ENCODE measurements around the gene TMEM52.

Gene TMEM52

GRCh38 chr1:1908506-1908791, 10.6 kb downstream of the TMEM52 start:
- TF ChIP-seq EZH2phosphoT487 (IDR thresholded peaks at IDR 0.05; ENCODE audit: low read length) (no peak), CTCF (IDR thresholded peaks at IDR 0.05; ENCODE audit: low read length) (no peak), EZH2 (optimal IDR thresholded peaks at IDR 0.05; ENCODE audit: low read depth, low read length) (no peak)
- Histone ChIP-seq H3K9ac (ENCODE audit: low read length) (peak overlapping the region; percentile 79), H3K4me3 (ENCODE audit: low read length) (peak overlapping the region; percentile 66), H3K27ac (ENCODE audit: low read length) (peak overlapping the region; percentile 79), H3K36me3 (replicated peaks; ENCODE audit: insufficient read depth, low read length) (no peaks in the 10 kb centered on the region), H3K27me3 (replicated peaks; ENCODE audit: insufficient read depth, low read length) (no peaks in the 10 kb centered on the region), H3K9me2 (replicated peaks; ENCODE audit: insufficient read depth, low read length) (no peaks in the 10 kb centered on the region), H3K4me1 (ENCODE audit: low read length) (peaks cover 40% of the 10 kb centered on the region), H3K9me3 (replicated peaks; ENCODE audit: insufficient read depth, low read length) (no peaks in the 10 kb centered on the region), H3K4me2 (ENCODE audit: low read depth, low read length) (peak overlapping the region; percentile 99), H3F3A (ENCODE audit: insufficient read depth, low read length) (peaks cover 26% of the 10 kb centered on the region), H4K20me1 (ENCODE audit: insufficient read depth, low read length) (no peaks in the 10 kb centered on the region), H3K79me2 (ENCODE audit: low read length) (peaks cover 7% of the 10 kb centered on the region), H2AFZ (ENCODE audit: low read length) (peak overlapping the region; percentile 46; the same call in 1 of the 2 replicates)
- DNase-seq, result no peak

- TF ChIP-seq EZH2phosphoT487 (IDR thresholded peaks at IDR 0.05; ENCODE audit: low read length) (no peak), EZH2 (optimal IDR thresholded peaks at IDR 0.05; ENCODE audit: low read depth, low read length) (no peak), CTCF (IDR thresholded peaks at IDR 0.05; ENCODE audit: low read length) (no peak)
- H3K27me3 ChIP-seq (replicated peaks; ENCODE audit: insufficient read depth, low read length), result no peaks in the 10 kb centered on the region
- H3K9me3 ChIP-seq (replicated peaks; ENCODE audit: insufficient read depth, low read length), result no peaks in the 10 kb centered on the region
- peaks cover 40% of the 10 kb centered on the region for H3K4me1 ChIP-seq (ENCODE audit: low read length)
- DNase-seq, result peak; percentile 88
- H2AFZ ChIP-seq (ENCODE audit: low read length), result peak overlapping the region; percentile 26; the same call in 1 of the 2 replicates
- H3K4me2 ChIP-seq (ENCODE audit: low read depth, low read length), result peak overlapping the region; percentile 19; the same call in 1 of the 2 replicates
- no peak overlapping the region for H3K4me3 ChIP-seq (ENCODE audit: low read length)
- peak overlapping the region; percentile 79 for H3K27ac ChIP-seq (ENCODE audit: low read length)
- peak overlapping the region; percentile 61 for H3K9ac ChIP-seq (ENCODE audit: low read length)
- H3F3A ChIP-seq (ENCODE audit: insufficient read depth, low read length), result peaks cover 26% of the 10 kb centered on the region
- H3K36me3 ChIP-seq (replicated peaks; ENCODE audit: insufficient read depth, low read length), result no peaks in the 10 kb centered on the region
- no peaks in the 10 kb centered on the region for H4K20me1 ChIP-seq (ENCODE audit: insufficient read depth, low read length)
- peaks cover 7% of the 10 kb centered on the region for H3K79me2 ChIP-seq (ENCODE audit: low read length)
- H3K9me2 ChIP-seq (replicated peaks; ENCODE audit: insufficient read depth, low read length), result no peaks in the 10 kb centered on the region
These were observed 11.9 kb downstream of the TMEM52 start for GRCh38 chr1:1907098-1907736.

- Histone ChIP-seq H3K4me3 (ENCODE audit: low read length) (no peak overlapping the region), H3K9ac (ENCODE audit: low read length) (peak overlapping the region; percentile 61)
- peak; percentile 69 for DNase-seq
These were observed 12.6 kb downstream of the TMEM52 start for GRCh38 chr1:1906185-1907097.

More at GRCh38 chr1:1906185-1907097, 12.6 kb downstream of the TMEM52 start:
- H3K4me2 ChIP-seq (ENCODE audit: low read depth, low read length), result peak overlapping the region; percentile 19; the same call in 1 of the 2 replicates
- H3K27ac ChIP-seq (ENCODE audit: low read length), result peak overlapping the region; percentile 79
- peak overlapping the region; percentile 69 for H2AFZ ChIP-seq (ENCODE audit: low read length)
- no peaks in the 10 kb centered on the region for H4K20me1 ChIP-seq (ENCODE audit: insufficient read depth, low read length)
- no peaks in the 10 kb centered on the region for H3K36me3 ChIP-seq (replicated peaks; ENCODE audit: insufficient read depth, low read length)
- H3K79me2 ChIP-seq (ENCODE audit: low read length), result peaks cover 7% of the 10 kb centered on the region
- no peaks in the 10 kb centered on the region for H3K9me3 ChIP-seq (replicated peaks; ENCODE audit: insufficient read depth, low read length)
- no peak for TF ChIP-seq EZH2 (optimal IDR thresholded peaks at IDR 0.05; ENCODE audit: low read depth, low read length)
- no peak for TF ChIP-seq EZH2phosphoT487 (IDR thresholded peaks at IDR 0.05; ENCODE audit: low read length)
- TF ChIP-seq CTCF (IDR thresholded peaks at IDR 0.05; ENCODE audit: low read length), result peak; percentile 98
- peaks cover 26% of the 10 kb centered on the region for H3F3A ChIP-seq (ENCODE audit: insufficient read depth, low read length)
- H3K9me2 ChIP-seq (replicated peaks; ENCODE audit: insufficient read depth, low read length), result no peaks in the 10 kb centered on the region
- no peaks in the 10 kb centered on the region for H3K27me3 ChIP-seq (replicated peaks; ENCODE audit: insufficient read depth, low read length)
- peaks cover 40% of the 10 kb centered on the region for H3K4me1 ChIP-seq (ENCODE audit: low read length)
